CD4-positive, alpha-beta T cell (primary cell): ENCODE measurements around the gene MRM1. TPM values are rescaled to one million over a fixed set of nuclear protein-coding genes. Genes with fewer than 3 reads are reported as not detected.

ENCODE experiments used
- ATAC-seq: fragments of 200-7000 bp; cut with Tn5 transposase; one replicate; pipeline ENCODE4 v1.10.0; 2022; ENCODE audit warnings: mild to moderate bottlenecking; ENCODE audit not compliant: poor library complexity
- CTCF ChIA-PET: fragments of 350-600 bp; sonication (Branson Sonifier 250); formaldehyde crosslinking; loops from one replicate; lab custom pipeline; 2021; ENCODE audit warnings: antibody characterized with exemption, inconsistent platforms; lab: Charles Lee
- POLR2A ChIA-PET: fragments of 350-600 bp; sonication (Branson Sonifier 250); formaldehyde crosslinking; loops from one replicate; lab custom pipeline; 2021; ENCODE audit warnings: antibody characterized with exemption, inconsistent platforms; lab: Charles Lee
- DNase-seq, 14 experiments: peaks; one replicate each; pipeline ENCODE4 v3.0.0-alpha.2; 2013 to 2020; ENCODE audit warnings: mixed read lengths in 2 of 14
- H3K27ac ChIP-seq, 2 donors: one replicate each; pipeline versions ENCODE4 v1.5.1 to v1.7.0; 2013; ENCODE audit warnings: low read length in 2 of 2, low read depth in 1 of 2, mild to moderate bottlenecking in 1 of 2
- H3K27me3 ChIP-seq, 2 experiments: 1 replicate in 1 of 2; 2 replicates in 1 of 2; pipeline versions ENCODE4 v1.6.1 to v1.7.0; 2013; ENCODE audit warnings: low read length in 2 of 2, control low read depth in 1 of 2, mild to moderate bottlenecking in 1 of 2, moderate library complexity in 1 of 2; ENCODE audit not compliant: insufficient read depth in 2 of 2, control insufficient read depth in 1 of 2
- H3K36me3 ChIP-seq: one replicate; pipeline ENCODE4 v1.6.1; 2013; ENCODE audit warnings: low read length, control low read depth; ENCODE audit not compliant: insufficient read depth
- H3K4me1 ChIP-seq: one replicate; pipeline ENCODE4 v1.6.1; 2013; ENCODE audit warnings: low read length, control low read depth; ENCODE audit not compliant: insufficient read depth
- H3K4me3 ChIP-seq: one replicate; pipeline ENCODE4 v1.5.1; 2013; ENCODE audit warnings: mild to moderate bottlenecking, low read length, moderate library complexity
- H3K9me3 ChIP-seq, 2 experiments: 1 replicate in 1 of 2; 2 replicates in 1 of 2; pipeline versions ENCODE4 v1.6.1 to v1.7.0; 2013; ENCODE audit warnings: low read length in 2 of 2, mild to moderate bottlenecking in 2 of 2, control low read depth in 1 of 2, moderate library complexity in 1 of 2; ENCODE audit not compliant: control insufficient read depth in 1 of 2, insufficient read depth in 1 of 2
- H3K27ac Mint-ChIP-seq: one replicate; pipeline ENCODE4 v1.8.0; 2020; ENCODE audit warnings: mixed read lengths
- H3K27me3 Mint-ChIP-seq: one replicate; pipeline ENCODE4 v1.8.0; 2021; ENCODE audit warnings: mixed read lengths
- H3K36me3 Mint-ChIP-seq: one replicate; pipeline ENCODE4 v1.8.0; 2021; ENCODE audit warnings: low read depth, mixed read lengths
- H3K4me1 Mint-ChIP-seq: one replicate; pipeline ENCODE4 v1.8.0; 2021; ENCODE audit warnings: low read depth, mixed read lengths
- H3K4me3 Mint-ChIP-seq: one replicate; pipeline ENCODE4 v1.8.0; 2020; ENCODE audit warnings: mild to moderate bottlenecking, mixed read lengths
- H3K9me3 Mint-ChIP-seq: one replicate; pipeline ENCODE4 v1.8.0; 2020; ENCODE audit warnings: mixed read lengths
- intact Hi-C, 2 experiments: fragments of 100-400 bp; cut with DNase I in 1 of 2; cut with micrococcal nuclease in 1 of 2; formaldehyde crosslinking; loops; one replicate each; pipeline versions ENCODE4 v1.15.1 to v1.9.0; 2023 to 2025; cut with DNase I, micrococcal nuclease
- total RNA-seq, 174 experiments: library from RNA in 2 of 174; stranded (reverse) in 2 of 174; gene quantifications; one replicate each; pipeline ENCODE4 v1.2.3 and lab custom pipeline; 2021 to 2026
- TF ChIP-seq, protein P1 (sequence below): fragments of 200-600 bp; IDR thresholded peaks from one replicate; pipeline ENCODE4 v1.8.0; 2022; ENCODE audit warnings: antibody characterized with exemption, mild to moderate bottlenecking

Gene MRM1
- total RNA-seq, 2 experiments from 2014 or later = 0.81 to 1.1 TPM

DNA sequence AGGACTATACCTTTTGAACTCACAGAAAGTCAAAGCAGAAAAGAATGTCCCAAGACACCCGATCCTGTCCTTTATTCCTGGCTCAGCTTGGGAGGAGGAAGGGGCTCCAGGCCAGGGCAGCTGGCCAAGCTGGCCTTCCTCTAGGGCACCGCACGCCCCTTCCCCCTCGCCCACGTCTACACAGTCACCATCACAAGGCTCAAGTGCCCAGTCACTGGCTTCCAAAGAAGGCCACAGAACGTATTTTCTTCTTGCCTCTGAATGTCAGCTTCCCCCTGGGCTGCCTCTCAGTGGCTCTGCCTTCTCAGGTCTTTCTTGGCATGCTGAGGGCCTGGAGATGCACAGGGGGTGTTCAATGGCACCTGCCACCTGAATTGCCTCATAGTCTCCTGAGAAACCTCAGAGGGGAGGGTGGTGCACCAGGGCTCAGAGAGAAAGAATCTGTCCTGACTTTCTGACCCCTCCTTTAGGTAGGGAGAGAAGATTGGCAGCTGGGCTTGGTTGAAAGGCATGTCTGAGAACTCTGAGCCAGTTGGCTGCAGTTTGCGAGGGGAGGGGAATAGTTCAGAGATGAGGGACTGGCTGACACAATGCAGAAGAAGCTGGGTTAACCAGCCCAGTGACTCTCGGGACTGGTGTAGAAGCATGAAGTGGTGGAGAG lies 7.6 kb upstream of the MRM1 start:
- TF ChIP-seq, protein P1, sequence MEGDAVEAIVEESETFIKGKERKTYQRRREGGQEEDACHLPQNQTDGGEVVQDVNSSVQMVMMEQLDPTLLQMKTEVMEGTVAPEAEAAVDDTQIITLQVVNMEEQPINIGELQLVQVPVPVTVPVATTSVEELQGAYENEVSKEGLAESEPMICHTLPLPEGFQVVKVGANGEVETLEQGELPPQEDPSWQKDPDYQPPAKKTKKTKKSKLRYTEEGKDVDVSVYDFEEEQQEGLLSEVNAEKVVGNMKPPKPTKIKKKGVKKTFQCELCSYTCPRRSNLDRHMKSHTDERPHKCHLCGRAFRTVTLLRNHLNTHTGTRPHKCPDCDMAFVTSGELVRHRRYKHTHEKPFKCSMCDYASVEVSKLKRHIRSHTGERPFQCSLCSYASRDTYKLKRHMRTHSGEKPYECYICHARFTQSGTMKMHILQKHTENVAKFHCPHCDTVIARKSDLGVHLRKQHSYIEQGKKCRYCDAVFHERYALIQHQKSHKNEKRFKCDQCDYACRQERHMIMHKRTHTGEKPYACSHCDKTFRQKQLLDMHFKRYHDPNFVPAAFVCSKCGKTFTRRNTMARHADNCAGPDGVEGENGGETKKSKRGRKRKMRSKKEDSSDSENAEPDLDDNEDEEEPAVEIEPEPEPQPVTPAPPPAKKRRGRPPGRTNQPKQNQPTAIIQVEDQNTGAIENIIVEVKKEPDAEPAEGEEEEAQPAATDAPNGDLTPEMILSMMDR = no peak
- H3K9me3 Mint-ChIP-seq = no peaks in the 10 kb centered on the region
- intact Hi-C loops = loop anchor here (5.0 kb wide), 3 partner anchors 46 to 106 kb away; partner anchors contain the start of genes MYO19 (in 1 of the 2), PIGW (in 1 of the 2) and ZNHIT3 (in 1 of the 2)
- no peaks in the 10 kb centered on the region for H3K27me3 Mint-ChIP-seq
- Histone ChIP-seq H3K9me3 (no peaks in the 10 kb centered on the region), H3K4me1 (peaks cover 18% of the 10 kb centered on the region), H3K4me3 (no peak overlapping the region), H3K27me3 (no peaks in the 10 kb centered on the region), H3K36me3 (peaks cover 7% of the 10 kb centered on the region), H3K27ac (no peak overlapping the region)
- H3K4me1 Mint-ChIP-seq = peaks cover 28% of the 10 kb centered on the region
- ATAC-seq (no peak), DNase-seq (no peak)
- H3K36me3 Mint-ChIP-seq = peaks cover 24% of the 10 kb centered on the region
- peak overlapping the region; percentile 40 for H3K4me3 Mint-ChIP-seq
- POLR2A ChIA-PET = interaction anchor here (1.1 to 2.7 kb wide), 2 partner anchors 8 to 22 kb away, joined by 3 to 28 read pairs; partner anchors contain the start of gene MRM1
- CTCF ChIA-PET = interaction anchor here (1.2 kb wide), 2 partner anchors 9 to 47 kb away, joined by 3 to 4 read pairs; no protein-coding TSS in a partner anchor
- peak overlapping the region; percentile 41 for H3K27ac Mint-ChIP-seq

DNA sequence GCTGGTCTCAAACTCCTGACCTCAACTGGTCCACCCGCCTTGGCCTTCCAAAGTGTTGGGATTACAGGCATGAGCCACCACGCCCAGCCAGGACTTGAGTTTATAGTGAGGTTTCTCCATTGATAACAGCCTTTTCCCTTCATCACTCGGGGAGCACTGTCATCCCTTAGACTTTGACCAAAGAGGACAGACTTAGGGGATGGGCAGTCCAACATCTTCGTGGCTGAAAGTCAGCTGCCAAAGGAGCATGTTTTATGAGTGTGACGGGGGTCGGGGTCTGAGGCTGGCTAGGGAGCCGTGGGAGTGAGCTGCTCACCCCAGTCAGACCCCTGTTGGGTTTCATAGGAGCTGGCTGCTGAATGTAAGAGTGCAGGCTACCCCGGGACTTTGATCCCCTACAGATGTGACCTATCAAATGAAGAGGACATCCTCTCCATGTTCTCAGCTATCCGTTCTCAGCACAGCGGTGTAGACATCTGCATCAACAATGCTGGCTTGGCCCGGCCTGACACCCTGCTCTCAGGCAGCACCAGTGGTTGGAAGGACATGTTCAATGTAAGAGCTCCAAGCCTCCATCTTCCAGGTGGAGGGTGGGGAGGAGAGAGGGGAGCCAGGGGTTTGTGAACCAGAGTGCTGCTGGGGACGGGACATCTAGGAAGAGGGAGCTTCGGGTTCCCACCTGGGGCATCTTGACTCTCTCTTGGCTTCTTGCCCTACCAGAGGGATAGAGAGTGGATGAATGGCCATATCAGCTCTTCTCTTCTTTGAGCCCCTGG lies 6.6 kb upstream of the MRM1 start:
- Mint-ChIP-seq H3K4me3 (peak overlapping the region; percentile 10), H3K4me1 (peaks cover 28% of the 10 kb centered on the region), H3K27ac (no peak overlapping the region), H3K27me3 (no peaks in the 10 kb centered on the region), H3K9me3 (no peaks in the 10 kb centered on the region), H3K36me3 (peaks cover 14% of the 10 kb centered on the region)
- Histone ChIP-seq H3K4me3 (no peak overlapping the region), H3K4me1 (peaks cover 18% of the 10 kb centered on the region), H3K27me3 (no peaks in the 10 kb centered on the region), H3K36me3 (no peaks in the 10 kb centered on the region), H3K9me3 (no peaks in the 10 kb centered on the region), H3K27ac (no peak overlapping the region)
- DNase-seq (no peak), ATAC-seq (no peak)
- ChIA-PET POLR2A (no interaction called here), CTCF (interaction anchor here (1.2 kb wide), 1 partner anchor 8 kb away, joined by 4 read pairs; no protein-coding TSS in a partner anchor)
- intact Hi-C loops = loop anchor here (5.0 kb wide), 3 partner anchors 48 to 108 kb away; partner anchors contain the start of genes MYO19 (in 1 of the 2), PIGW (in 1 of the 2) and ZNHIT3 (in 1 of the 2)
- TF ChIP-seq, protein P1 = no peak

DNA sequence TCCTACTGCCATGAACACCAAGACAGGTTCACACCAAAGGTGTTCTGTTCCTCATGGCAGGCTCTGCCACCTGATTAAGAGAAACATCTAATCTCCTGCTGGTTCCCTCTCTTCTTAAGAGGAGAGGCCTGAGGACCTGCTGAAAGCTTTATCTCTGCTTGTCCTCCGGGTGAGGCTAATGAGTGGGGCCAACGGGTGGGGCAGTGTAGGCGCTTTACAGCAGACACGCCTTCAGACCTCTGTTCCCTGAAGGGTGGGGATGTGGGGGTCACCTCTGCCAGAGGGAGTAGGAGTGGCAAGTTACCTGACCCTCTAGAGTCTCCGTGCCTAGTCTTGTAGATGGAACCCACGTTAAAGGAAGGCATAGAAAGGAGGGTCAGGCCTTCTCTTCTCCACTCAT lies 4.2 kb upstream of the MRM1 start:
- peaks cover 5% of the 10 kb centered on the region for H3K36me3 Mint-ChIP-seq
- H3K27ac Mint-ChIP-seq = no peak overlapping the region
- H3K9me3 ChIP-seq = no peaks in the 10 kb centered on the region
- no peaks in the 10 kb centered on the region for H3K27me3 Mint-ChIP-seq
- H3K27ac ChIP-seq = no peak overlapping the region
- POLR2A ChIA-PET = no interaction called here
- TF ChIP-seq, protein P1 = no peak
- intact Hi-C loops = no loop called here
- no peak for ATAC-seq
- H3K9me3 Mint-ChIP-seq = no peaks in the 10 kb centered on the region
- H3K4me3 ChIP-seq = no peak overlapping the region
- H3K4me1 ChIP-seq = peaks cover 25% of the 10 kb centered on the region
- H3K4me3 Mint-ChIP-seq = peak overlapping the region; percentile 82
- no peaks in the 10 kb centered on the region for H3K27me3 ChIP-seq
- CTCF ChIA-PET = no interaction called here
- DNase-seq = no peak
- H3K36me3 ChIP-seq = no peaks in the 10 kb centered on the region
- peaks cover 26% of the 10 kb centered on the region for H3K4me1 Mint-ChIP-seq
